A673 (cell line): ENCODE measurements around the gene C9.

Experiments
- CTCF ChIP-seq: fragments of 300-800, 200-600 bp; sonication (generic); conservative IDR thresholded peaks from 2 replicates; pipeline ENCODE4 v1.5.1; 2017; ENCODE audit warnings: low read depth, mild to moderate bottlenecking, antibody characterized with exemption, low read length, moderate library complexity, mixed read lengths
- EZH2 ChIP-seq: fragments of 200-600 bp; sonication (generic); IDR thresholded peaks from 2 replicates; pipeline ENCODE4 v1.6.1; 2017; ENCODE audit warnings: borderline replicate concordance, low read depth, mild to moderate bottlenecking, mixed read lengths, antibody characterized with exemption, low read length; ENCODE audit not compliant: poor library complexity, severe bottlenecking

- TF ChIP-seq CTCF (no peak), EZH2 (no peak)
Observed at GRCh38 chr5:39400713-39401578, 36.7 kb upstream of the C9 start.
